SIG-M5 treated with dmso at 0.1 percent for 504 hours (cell line): ENCODE data around the gene IL1RL2.

ENCODE experiments used
- DNase-seq: peaks from one replicate; lab custom pipeline; 2025; ENCODE audit not compliant: unreplicated experiment; lab: John Stamatoyannopoulos, UW

Gene IL1RL2

GRCh38 chr2:102193074-102193473, 6.3 kb downstream of the IL1RL2 start:
- DNase-seq: no peak

- DNase-seq: no peak
Measured at GRCh38 chr2:102194609-102195268, 7.9 kb downstream of the IL1RL2 start.

GRCh38 chr2:102197389-102198137, 10.7 kb downstream of the IL1RL2 start:
- DNase-seq: no peak

GRCh38 chr2:102200539-102200938, 13.7 kb downstream of the IL1RL2 start:
- no peak for DNase-seq

GRCh38 chr2:102204638-102205037, 17.8 kb downstream of the IL1RL2 start:
- no peak for DNase-seq

GRCh38 chr2:102206666-102207341, 20.0 kb downstream of the IL1RL2 start:
- no peak for DNase-seq

GRCh38 chr2:102208774-102209173, 22.0 kb downstream of the IL1RL2 start:
- no peak for DNase-seq

GRCh38 chr2:102209474-102209873, 22.7 kb downstream of the IL1RL2 start:
- no peak for DNase-seq

- no peak for DNase-seq
Measured at GRCh38 chr2:102217032-102217431, 30.2 kb downstream of the IL1RL2 start.

GRCh38 chr2:102224824-102225739, 38.3 kb downstream of the IL1RL2 start:
- peak; percentile 32 for DNase-seq

GRCh38 chr2:102226171-102226570, 39.3 kb downstream of the IL1RL2 start:
- DNase-seq: no peak

GRCh38 chr2:102226612-102227391, 40.0 kb downstream of the IL1RL2 start:
- DNase-seq: no peak

GRCh38 chr2:102229141-102229769, 42.4 kb downstream of the IL1RL2 start:
- no peak for DNase-seq

- DNase-seq: no peak
Measured at GRCh38 chr2:102230410-102230909, 43.6 kb downstream of the IL1RL2 start.

- DNase-seq: no peak
Measured at GRCh38 chr2:102233132-102233884, 46.5 kb downstream of the IL1RL2 start.

GRCh38 chr2:102235042-102235473, 48.2 kb downstream of the IL1RL2 start:
- no peak for DNase-seq

- DNase-seq: peak; percentile 40
Measured at GRCh38 chr2:102235491-102235890, 48.7 kb downstream of the IL1RL2 start.

- no peak for DNase-seq
Measured at GRCh38 chr2:102236132-102236531, 49.3 kb downstream of the IL1RL2 start.

- no peak for DNase-seq
Measured at GRCh38 chr2:102237176-102237575, 50.4 kb downstream of the IL1RL2 start.
